ENCODE data around the gene SSTR3. TPM values are rescaled to one million over a fixed set of nuclear protein-coding genes. Genes with fewer than 3 reads are reported as not detected.

Gene SSTR3
- total RNA-seq, 1 donor from 2014 or later = not detected

GRCh38 chr22:37169947-37170688 is 42.2 kb downstream of the SSTR3 start:
- no peak for DNase-seq (ENCODE audit: extremely low read depth, low read depth, low spot score)

- DNase-seq (ENCODE audit: extremely low read depth, low read depth, low spot score) = no peak
Measured at GRCh38 chr22:37169406-37169805, 42.9 kb downstream of the SSTR3 start.

GRCh38 chr22:37167981-37168647 is 44.2 kb downstream of the SSTR3 start:
- DNase-seq (ENCODE audit: extremely low read depth, low read depth, low spot score) = no peak

GRCh38 chr22:37167176-37167980 is 44.9 kb downstream of the SSTR3 start:
- DNase-seq (ENCODE audit: extremely low read depth, low read depth, low spot score) = no peak

GRCh38 chr22:37166675-37167066 is 45.6 kb downstream of the SSTR3 start:
- DNase-seq (ENCODE audit: extremely low read depth, low read depth, low spot score) = no peak

- no peak for DNase-seq (ENCODE audit: extremely low read depth, low read depth, low spot score)
Measured at GRCh38 chr22:37165940-37166674, 46.2 kb downstream of the SSTR3 start.

- no peak for DNase-seq (ENCODE audit: extremely low read depth, low read depth, low spot score)
Measured at GRCh38 chr22:37165066-37165465, 47.2 kb downstream of the SSTR3 start.

- no peak for DNase-seq (ENCODE audit: extremely low read depth, low read depth, low spot score)
Measured at GRCh38 chr22:37164505-37164887, 47.8 kb downstream of the SSTR3 start.

GRCh38 chr22:37163575-37164504 is 48.4 kb downstream of the SSTR3 start:
- DNase-seq (ENCODE audit: extremely low read depth, low read depth, low spot score) = no peak

GRCh38 chr22:37163096-37163489 is 49.2 kb downstream of the SSTR3 start:
- no peak for DNase-seq (ENCODE audit: extremely low read depth, low read depth, low spot score)

- DNase-seq (ENCODE audit: extremely low read depth, low read depth, low spot score) = no peak
Measured at GRCh38 chr22:37162221-37163095, 49.8 kb downstream of the SSTR3 start.

GRCh38 chr22:37161443-37161842 is 50.8 kb downstream of the SSTR3 start:
- DNase-seq (ENCODE audit: extremely low read depth, low read depth, low spot score) = no peak

- DNase-seq (ENCODE audit: extremely low read depth, low read depth, low spot score) = no peak
Measured at GRCh38 chr22:37160027-37160426, 52.2 kb downstream of the SSTR3 start.

GRCh38 chr22:37158963-37159290 is 53.4 kb downstream of the SSTR3 start:
- DNase-seq (ENCODE audit: extremely low read depth, low read depth, low spot score) = no peak

GRCh38 chr22:37157516-37158285 is 54.6 kb downstream of the SSTR3 start:
- no peak for DNase-seq (ENCODE audit: extremely low read depth, low read depth, low spot score)

GRCh38 chr22:37156686-37157435 is 55.4 kb downstream of the SSTR3 start:
- DNase-seq (ENCODE audit: extremely low read depth, low read depth, low spot score) = no peak

GRCh38 chr22:37155971-37156370 is 56.3 kb downstream of the SSTR3 start:
- DNase-seq (ENCODE audit: extremely low read depth, low read depth, low spot score) = no peak
